Measurements from ENCODE around the gene SRRM4.

SRRM4 gene

DNA sequence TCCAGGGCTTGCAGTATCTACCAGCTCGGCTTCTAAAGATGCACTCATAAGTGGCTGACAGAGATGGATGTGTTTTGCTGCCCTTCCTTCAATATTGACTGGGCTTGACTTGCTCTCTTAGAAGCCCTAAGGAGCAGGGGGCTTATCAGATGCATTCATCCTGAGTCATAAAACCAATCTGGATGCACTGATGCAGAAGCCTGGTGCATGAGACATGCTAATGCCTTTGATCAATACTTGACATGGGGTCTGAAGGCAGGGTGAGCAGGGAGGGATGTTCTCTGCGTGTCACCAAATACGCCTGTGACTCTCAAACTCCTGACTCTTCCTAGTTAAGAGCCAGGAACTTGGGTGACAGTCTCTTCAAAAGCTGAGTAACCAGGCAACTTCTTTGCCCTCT is 119.6 kb downstream of the SRRM4 start:
- TF ChIP-seq, protein P1, sequence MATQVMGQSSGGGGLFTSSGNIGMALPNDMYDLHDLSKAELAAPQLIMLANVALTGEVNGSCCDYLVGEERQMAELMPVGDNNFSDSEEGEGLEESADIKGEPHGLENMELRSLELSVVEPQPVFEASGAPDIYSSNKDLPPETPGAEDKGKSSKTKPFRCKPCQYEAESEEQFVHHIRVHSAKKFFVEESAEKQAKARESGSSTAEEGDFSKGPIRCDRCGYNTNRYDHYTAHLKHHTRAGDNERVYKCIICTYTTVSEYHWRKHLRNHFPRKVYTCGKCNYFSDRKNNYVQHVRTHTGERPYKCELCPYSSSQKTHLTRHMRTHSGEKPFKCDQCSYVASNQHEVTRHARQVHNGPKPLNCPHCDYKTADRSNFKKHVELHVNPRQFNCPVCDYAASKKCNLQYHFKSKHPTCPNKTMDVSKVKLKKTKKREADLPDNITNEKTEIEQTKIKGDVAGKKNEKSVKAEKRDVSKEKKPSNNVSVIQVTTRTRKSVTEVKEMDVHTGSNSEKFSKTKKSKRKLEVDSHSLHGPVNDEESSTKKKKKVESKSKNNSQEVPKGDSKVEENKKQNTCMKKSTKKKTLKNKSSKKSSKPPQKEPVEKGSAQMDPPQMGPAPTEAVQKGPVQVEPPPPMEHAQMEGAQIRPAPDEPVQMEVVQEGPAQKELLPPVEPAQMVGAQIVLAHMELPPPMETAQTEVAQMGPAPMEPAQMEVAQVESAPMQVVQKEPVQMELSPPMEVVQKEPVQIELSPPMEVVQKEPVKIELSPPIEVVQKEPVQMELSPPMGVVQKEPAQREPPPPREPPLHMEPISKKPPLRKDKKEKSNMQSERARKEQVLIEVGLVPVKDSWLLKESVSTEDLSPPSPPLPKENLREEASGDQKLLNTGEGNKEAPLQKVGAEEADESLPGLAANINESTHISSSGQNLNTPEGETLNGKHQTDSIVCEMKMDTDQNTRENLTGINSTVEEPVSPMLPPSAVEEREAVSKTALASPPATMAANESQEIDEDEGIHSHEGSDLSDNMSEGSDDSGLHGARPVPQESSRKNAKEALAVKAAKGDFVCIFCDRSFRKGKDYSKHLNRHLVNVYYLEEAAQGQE (IDR thresholded peaks at IDR 0.05; ENCODE audit: low read depth) = no peak
- no peak for TF ChIP-seq TCF12 (IDR thresholded peaks at IDR 0.05; ENCODE audit: low read depth)
- TF ChIP-seq, protein P2, sequence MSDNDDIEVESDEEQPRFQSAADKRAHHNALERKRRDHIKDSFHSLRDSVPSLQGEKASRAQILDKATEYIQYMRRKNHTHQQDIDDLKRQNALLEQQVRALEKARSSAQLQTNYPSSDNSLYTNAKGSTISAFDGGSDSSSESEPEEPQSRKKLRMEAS (IDR thresholded peaks at IDR 0.05) = no peak
- TF ChIP-seq FOXM1 (IDR thresholded peaks at IDR 0.05; ENCODE audit: borderline replicate concordance, low read depth) = no peak
- TF ChIP-seq NFIC (IDR thresholded peaks at IDR 0.05) = no peak
- no peak for TF ChIP-seq ZBTB7A (IDR thresholded peaks at IDR 0.05; ENCODE audit: low read depth)
- no peak for TF ChIP-seq CEBPB (IDR thresholded peaks at IDR 0.05)

DNA sequence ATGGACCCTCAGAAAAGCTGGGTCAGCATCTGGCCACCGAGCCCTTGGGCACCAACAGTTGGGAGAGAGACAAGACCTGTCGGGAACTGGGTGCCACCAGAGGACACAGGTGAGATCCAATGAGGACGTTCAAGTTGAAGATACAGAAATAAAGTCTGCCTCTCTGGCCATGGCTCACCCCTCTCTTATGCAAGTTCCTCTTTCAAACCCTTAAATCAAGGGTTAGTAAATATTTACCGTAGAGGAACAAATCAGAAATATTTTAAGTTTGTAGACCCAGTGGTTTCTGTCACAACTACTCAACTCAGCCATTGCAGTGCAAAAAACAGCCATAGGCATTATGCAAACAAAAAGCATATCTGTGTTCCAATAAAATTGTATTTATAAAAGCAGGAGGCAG is 120.9 kb downstream of the SRRM4 start:
- TF ChIP-seq CEBPB (IDR thresholded peaks at IDR 0.05) (no peak), TEAD4 (IDR thresholded peaks at IDR 0.05) (no peak), TCF12 (IDR thresholded peaks at IDR 0.05; ENCODE audit: low read depth) (no peak), YY1 (IDR thresholded peaks at IDR 0.05; ENCODE audit: low read depth) (no peak), RAD21 (IDR thresholded peaks at IDR 0.05; ENCODE audit: low read depth) (no peak)
- TF ChIP-seq, protein P1 (IDR thresholded peaks at IDR 0.05; ENCODE audit: low read depth) = no peak

DNA sequence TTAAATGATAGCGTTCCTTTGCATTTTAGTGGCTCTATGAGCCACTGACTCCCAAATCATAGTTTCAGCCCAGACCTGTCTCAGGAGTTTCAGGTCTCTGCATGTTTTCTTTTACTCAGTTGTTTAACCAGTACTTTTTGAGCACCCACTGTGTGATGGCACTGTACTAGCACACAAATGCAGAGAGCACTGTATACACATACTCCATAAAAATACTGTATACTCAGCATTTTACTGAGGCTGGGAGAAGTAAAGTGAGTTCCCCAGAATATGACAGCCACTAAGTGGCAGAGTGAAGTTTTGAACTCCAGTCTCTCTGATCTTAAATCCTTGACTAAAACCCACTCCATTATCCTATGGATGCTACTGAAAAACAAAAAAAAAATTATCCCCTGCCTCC is 121.4 kb downstream of the SRRM4 start:
- TF ChIP-seq NFIC (IDR thresholded peaks at IDR 0.05) (no peak), RAD21 (IDR thresholded peaks at IDR 0.05; ENCODE audit: low read depth) (no peak), TEAD4 (IDR thresholded peaks at IDR 0.05) (no peak), YY1 (IDR thresholded peaks at IDR 0.05; ENCODE audit: low read depth) (no peak), EGR1 (IDR thresholded peaks at IDR 0.05) (no peak)

DNA sequence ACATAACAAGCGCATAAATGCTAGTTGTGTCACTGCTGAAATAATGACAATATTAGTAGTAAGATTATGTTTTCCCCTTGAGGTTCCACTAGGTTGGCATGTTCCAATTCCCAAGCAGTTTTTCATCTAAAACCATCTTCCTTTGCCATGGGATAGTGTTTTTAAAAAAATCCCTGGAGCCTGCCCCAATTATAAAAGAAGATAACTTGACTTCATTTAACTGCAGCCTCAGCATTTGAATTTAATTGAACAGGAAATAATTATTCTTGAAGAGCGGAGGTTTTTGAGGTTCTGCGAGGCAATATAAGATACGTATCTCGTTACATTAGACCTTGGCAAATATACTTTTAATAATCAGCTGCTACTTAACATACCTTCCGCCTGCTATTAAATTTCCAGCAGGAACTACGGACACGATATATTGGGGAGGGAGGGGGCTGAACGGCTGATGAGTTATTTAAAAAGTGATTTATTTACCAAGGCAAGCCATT is 132.2 kb downstream of the SRRM4 start:
- TF ChIP-seq YY1 (IDR thresholded peaks at IDR 0.05; ENCODE audit: low read depth) (no peak), EP300 (IDR thresholded peaks at IDR 0.05; ENCODE audit: borderline replicate concordance) (no peak), FOXM1 (IDR thresholded peaks at IDR 0.05; ENCODE audit: borderline replicate concordance, low read depth) (no peak), ZBTB7A (IDR thresholded peaks at IDR 0.05; ENCODE audit: low read depth) (no peak), TCF12 (IDR thresholded peaks at IDR 0.05; ENCODE audit: low read depth) (no peak), TAF1 (IDR thresholded peaks at IDR 0.05; ENCODE audit: low read depth) (no peak), RAD21 (IDR thresholded peaks at IDR 0.05; ENCODE audit: low read depth) (no peak), CREB1 (IDR thresholded peaks at IDR 0.05; ENCODE audit: low read depth) (no peak)
- TF ChIP-seq, protein P3, sequence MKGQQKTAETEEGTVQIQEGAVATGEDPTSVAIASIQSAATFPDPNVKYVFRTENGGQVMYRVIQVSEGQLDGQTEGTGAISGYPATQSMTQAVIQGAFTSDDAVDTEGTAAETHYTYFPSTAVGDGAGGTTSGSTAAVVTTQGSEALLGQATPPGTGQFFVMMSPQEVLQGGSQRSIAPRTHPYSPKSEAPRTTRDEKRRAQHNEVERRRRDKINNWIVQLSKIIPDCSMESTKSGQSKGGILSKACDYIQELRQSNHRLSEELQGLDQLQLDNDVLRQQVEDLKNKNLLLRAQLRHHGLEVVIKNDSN (IDR thresholded peaks at IDR 0.05) = no peak
- TF ChIP-seq, protein P1 (IDR thresholded peaks at IDR 0.05; ENCODE audit: low read depth) = no peak

DNA sequence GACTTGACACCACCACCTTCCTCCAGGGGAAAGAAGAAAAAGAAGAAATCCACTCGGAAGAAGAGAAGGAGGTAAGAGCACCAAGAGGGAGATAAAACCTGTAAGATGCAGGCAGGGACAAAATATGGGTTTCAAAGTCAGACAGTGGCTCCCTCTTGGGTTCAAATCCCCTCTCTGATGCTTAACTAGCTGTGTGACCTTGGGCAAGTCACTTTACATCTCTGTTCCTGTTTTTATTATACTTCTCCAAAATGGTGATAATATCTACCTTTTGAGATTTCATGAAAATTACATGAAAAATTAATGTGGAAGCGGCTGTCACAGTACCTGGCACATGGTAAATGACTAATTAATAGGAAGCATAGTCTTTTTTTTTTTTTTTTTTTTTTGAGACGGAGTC is 133.0 kb downstream of the SRRM4 start:
- TF ChIP-seq EP300 (IDR thresholded peaks at IDR 0.05; ENCODE audit: borderline replicate concordance) (no peak), ZBTB7A (IDR thresholded peaks at IDR 0.05; ENCODE audit: low read depth) (no peak), NFIC (IDR thresholded peaks at IDR 0.05) (no peak), TAF1 (IDR thresholded peaks at IDR 0.05; ENCODE audit: low read depth) (no peak), EGR1 (IDR thresholded peaks at IDR 0.05) (no peak), FOXM1 (IDR thresholded peaks at IDR 0.05; ENCODE audit: borderline replicate concordance, low read depth) (no peak), TCF12 (IDR thresholded peaks at IDR 0.05; ENCODE audit: low read depth) (no peak), RAD21 (IDR thresholded peaks at IDR 0.05; ENCODE audit: low read depth) (no peak), YY1 (IDR thresholded peaks at IDR 0.05; ENCODE audit: low read depth) (no peak), CEBPB (IDR thresholded peaks at IDR 0.05) (no peak)
- TF ChIP-seq, protein P1 (IDR thresholded peaks at IDR 0.05; ENCODE audit: low read depth) = no peak
- TF ChIP-seq, protein P3 (IDR thresholded peaks at IDR 0.05) = no peak
